Fibroblast of skin of abdomen (primary cell): Measurements from ENCODE around the gene EFCAB13. TPM values are rescaled to one million over a fixed set of nuclear protein-coding genes. Genes with fewer than 3 reads are reported as not detected.

Source experiments
- DNase-seq: peaks from one replicate; pipeline ENCODE4 v3.0.0-alpha.2; 2013
- polyA plus RNA-seq, 2 experiments: library from polyadenylated mRNA; unstranded; fragments of 120-200 nt; gene quantifications; one replicate each; pipeline ENCODE4 v1.2.1, GENCODE V29; 2013; ENCODE audit not compliant: insufficient read length in 2 of 2

Gene EFCAB13
- polyA plus RNA-seq (2013, experiment 1 of 2; ENCODE audit: insufficient read length): 0.94 TPM
- 1.1 TPM for polyA plus RNA-seq (2013, experiment 2 of 2; ENCODE audit: insufficient read length)

- DNase-seq: peak; percentile 80
Observed at GRCh38 chr17:47323382-47324223, at the start of gene EFCAB13. Gene EFCAB13, plus strand, starts transcription at chr17:47323955. Its CDS starts 4,399 bp downstream, at chr17:47328354.

- DNase-seq: no peak
Observed at GRCh38 chr17:47274319-47275069, 49.3 kb upstream of the EFCAB13 start.

- DNase-seq: peak; percentile 91
Observed at GRCh38 chr17:47275245-47275984, 48.3 kb upstream of the EFCAB13 start.

- no peak for DNase-seq
Observed at GRCh38 chr17:47276444-47276843, 47.3 kb upstream of the EFCAB13 start.

- DNase-seq: peak; percentile 91
Observed at GRCh38 chr17:47276868-47277267, 46.9 kb upstream of the EFCAB13 start.

GRCh38 chr17:47277921-47278320, 45.8 kb upstream of the EFCAB13 start:
- no peak for DNase-seq

GRCh38 chr17:47278561-47278960, 45.2 kb upstream of the EFCAB13 start:
- DNase-seq: no peak

GRCh38 chr17:47279062-47279801, 44.5 kb upstream of the EFCAB13 start:
- DNase-seq: peak; percentile 97

GRCh38 chr17:47280072-47280811, 43.5 kb upstream of the EFCAB13 start:
- peak; percentile 25 for DNase-seq

GRCh38 chr17:47281216-47281615, 42.5 kb upstream of the EFCAB13 start:
- no peak for DNase-seq

- DNase-seq: no peak
Observed at GRCh38 chr17:47285003-47285402, 38.8 kb upstream of the EFCAB13 start.

- peak; percentile 58 for DNase-seq
Observed at GRCh38 chr17:47286198-47286914, 37.4 kb upstream of the EFCAB13 start.

GRCh38 chr17:47287068-47287467, 36.7 kb upstream of the EFCAB13 start:
- no peak for DNase-seq

- no peak for DNase-seq
Observed at GRCh38 chr17:47287639-47288038, 36.1 kb upstream of the EFCAB13 start.

GRCh38 chr17:47288531-47289116, 35.1 kb upstream of the EFCAB13 start:
- DNase-seq: peak; percentile 45

GRCh38 chr17:47289302-47289701, 34.5 kb upstream of the EFCAB13 start:
- no peak for DNase-seq

- DNase-seq: no peak
Observed at GRCh38 chr17:47290870-47291241, 32.9 kb upstream of the EFCAB13 start.

- DNase-seq: no peak
Observed at GRCh38 chr17:47291242-47291873, 32.4 kb upstream of the EFCAB13 start.

GRCh38 chr17:47292206-47292605, 31.5 kb upstream of the EFCAB13 start:
- DNase-seq: no peak
